Cardiac septum (tissue), 1 donor: ENCODE results near the gene ZNHIT2. TPM values are rescaled to one million over a fixed set of nuclear protein-coding genes. Genes with fewer than 3 reads are reported as not detected.
"Not testable (repeated sequence)": the region's sequence is repeated elsewhere in the genome, so short reads cannot be mapped to it uniquely, and the experiment has no call there.

Experiments
- DNase-seq: peaks from one replicate; pipeline ENCODE4 v3.0.0-alpha.2; 2020; ENCODE audit warnings: low spot score
- intact Hi-C: fragments of 100-400 bp; cut with DNase I; formaldehyde crosslinking; loops from one replicate; pipeline ENCODE4 v1.14.0; 2022
- long read RNA-seq: library from polyadenylated mRNA; unstranded; transcript quantifications from one replicate; pipeline ENCODE4 v2.0.0, GENCODE V29; 2021
- total RNA-seq: library from RNA; stranded (reverse); fragmentation: NEBNext Ultra II Directional; extraction: Animal tissue kit (Norgen Biotek cat#: 25700); gene quantifications from one replicate; pipeline ENCODE4 v1.2.1, GENCODE V29; 2021
- donor health status: DM: no; HTN: no; CAD: no.

Gene ZNHIT2
- 5.5 TPM for total RNA-seq
- long read RNA-seq, transcript ZNHIT2-201 (1 exons, 1,306 nt): major isoform, 13 of 13 reads
- long read RNA-seq, partial matches to known transcripts: 0 of 13 reads
- long read RNA-seq, other reads (novel, unspliced or antisense): 0 of 13 reads

DNA sequence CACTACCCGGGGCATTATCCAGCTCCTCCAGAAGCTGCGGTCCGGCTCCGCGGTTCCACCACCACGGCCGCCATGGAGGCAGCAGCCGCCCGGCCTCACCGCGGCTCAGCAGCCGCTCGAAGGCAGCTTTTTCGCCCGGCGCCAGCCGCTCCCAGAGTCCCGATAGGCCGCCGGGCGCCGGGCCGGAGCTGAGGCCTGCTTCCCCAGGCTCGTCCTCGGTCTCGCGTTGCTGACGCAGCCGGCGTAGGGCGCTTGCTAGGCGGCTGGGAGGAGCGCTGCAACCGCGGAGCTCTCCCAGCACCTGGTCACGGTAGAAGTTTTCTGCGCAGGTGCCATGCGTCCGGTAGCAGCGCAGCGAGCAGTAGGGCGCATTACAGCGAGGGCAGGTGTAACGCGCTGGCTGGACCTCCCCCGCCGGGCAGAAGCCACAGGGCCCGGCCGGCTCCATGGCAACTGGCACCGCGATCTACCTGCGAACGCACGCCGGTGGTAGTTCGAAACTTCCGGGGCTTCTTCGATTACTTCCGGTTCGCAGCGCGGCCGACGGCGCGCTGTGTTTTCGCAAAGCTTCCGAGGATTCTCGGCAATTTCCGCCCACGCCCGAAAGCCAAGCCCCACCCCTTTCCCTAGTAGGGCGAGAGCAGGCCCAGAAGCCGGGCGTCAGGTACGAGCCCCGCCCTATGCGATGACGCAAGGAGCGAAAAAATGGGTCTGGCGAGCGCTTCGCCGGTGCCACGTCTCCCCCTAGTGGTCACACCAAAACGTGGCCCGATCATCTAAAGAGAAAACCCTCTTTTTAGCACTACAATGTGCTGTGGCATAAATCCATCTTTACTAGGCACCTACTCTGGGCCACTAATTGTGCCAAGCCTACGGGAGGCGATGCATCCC, at the start of gene ZNHIT2:
Gene ZNHIT2 (minus strand): TSS at position 496 of the 891 bp plus-strand sequence. CDS start 48 bp downstream, at position 448.
- DNase-seq: peak; percentile 100
- intact Hi-C loops: loop anchor here (2.0 to 5.0 kb wide), 4 partner anchors 33 to 269 kb away; partner anchors contain the start of genes ARL2, CDCA5, SAC3D1 and ZFPL1

- no peak for DNase-seq
- intact Hi-C loops: no loop called here
Measured at GRCh38 chr11:65166893-65167292, 49.4 kb upstream of the ZNHIT2 start.

- DNase-seq: no peak
- intact Hi-C loops: no loop called here
Measured at GRCh38 chr11:65165410-65166317, 48.2 kb upstream of the ZNHIT2 start.

GRCh38 chr11:65163684-65164083, 46.2 kb upstream of the ZNHIT2 start:
- intact Hi-C loops: no loop called here

DNA sequence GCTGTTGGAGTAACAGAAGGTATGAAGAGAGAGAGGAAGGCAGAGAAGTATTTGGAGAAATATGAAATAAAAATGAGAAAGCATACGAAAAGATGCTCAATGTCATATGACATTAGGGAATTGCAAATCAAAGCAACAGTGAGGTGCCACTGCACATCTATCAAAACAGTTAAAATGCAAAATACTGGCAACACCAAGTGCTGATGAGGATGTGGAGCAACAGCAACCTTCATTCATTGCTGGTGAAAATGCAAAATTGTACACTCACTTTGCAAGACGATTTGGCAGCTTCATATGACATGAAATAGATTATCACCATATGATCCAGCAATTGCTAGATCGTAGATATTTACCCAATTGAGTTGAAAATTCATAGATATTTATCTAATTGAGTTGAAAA, 43.1 kb upstream of the ZNHIT2 start:
- DNase-seq: no peak
- intact Hi-C loops: no loop called here

More at GRCh38 chr11:65163684-65164083, 46.2 kb upstream of the ZNHIT2 start:
- no peak for DNase-seq

GRCh38 chr11:65159012-65159411, 41.5 kb upstream of the ZNHIT2 start:
- intact Hi-C loops: no loop called here
- no peak for DNase-seq

DNA sequence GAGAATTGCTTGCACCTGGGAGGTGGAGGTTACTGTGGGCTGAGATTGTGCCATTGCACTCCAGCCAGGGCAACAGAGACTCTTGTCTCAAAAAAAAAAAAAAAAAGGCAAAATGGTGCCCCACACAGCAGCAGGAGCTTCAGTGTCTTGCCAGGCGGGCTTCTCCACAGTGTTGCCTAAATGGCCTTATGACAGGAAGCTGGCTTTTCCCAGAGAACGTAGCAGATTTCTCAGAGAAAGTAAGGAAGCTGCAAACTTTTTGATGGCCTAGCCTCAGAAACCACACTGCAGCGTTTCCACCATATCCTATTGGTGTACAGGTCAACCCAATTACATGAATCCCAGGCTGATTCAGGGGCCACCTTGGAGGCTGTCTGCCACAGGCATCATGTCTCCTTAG, 39.8 kb upstream of the ZNHIT2 start:
- intact Hi-C loops: no loop called here
- DNase-seq: no peak

DNA sequence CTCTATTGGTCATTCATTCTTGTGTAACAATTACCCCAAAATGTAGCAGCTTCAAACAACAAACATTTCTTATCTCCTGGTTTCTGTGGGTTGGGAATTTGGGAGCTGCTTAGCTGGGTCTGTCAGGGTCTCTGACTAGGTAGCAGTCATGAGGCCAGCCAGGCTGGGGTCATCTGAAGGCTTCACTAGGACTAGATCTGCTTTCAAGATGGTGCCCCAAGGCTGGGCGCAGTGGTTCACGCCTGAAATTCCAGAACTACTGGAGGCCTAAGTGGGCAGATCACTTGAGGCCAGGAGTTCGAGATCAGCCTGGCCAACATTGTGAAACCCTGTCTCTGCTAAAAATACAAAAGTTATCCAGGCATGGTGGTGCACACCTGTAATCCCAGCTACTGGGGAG, 39.4 kb upstream of the ZNHIT2 start:
- intact Hi-C loops: no loop called here
- no peak for DNase-seq

DNA sequence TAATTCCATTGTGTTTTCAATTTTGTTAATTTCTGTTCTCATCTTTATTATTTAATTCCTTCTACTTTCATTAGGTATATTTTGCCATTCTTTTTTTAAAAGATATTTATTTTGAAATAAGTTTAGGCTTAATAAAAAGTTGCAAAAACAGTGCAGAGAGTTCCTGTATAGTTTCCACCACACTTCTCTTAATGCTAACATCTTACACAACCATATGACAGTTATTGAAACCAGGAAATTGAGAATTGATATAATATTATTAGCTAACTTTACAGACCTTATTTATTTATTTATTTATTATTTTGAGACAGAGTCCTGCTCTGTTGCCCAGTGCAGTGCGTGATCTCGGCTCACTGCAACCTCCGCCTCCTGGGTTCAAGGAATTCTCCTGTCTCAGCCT, 38.8 kb upstream of the ZNHIT2 start:
- intact Hi-C loops: no loop called here
- DNase-seq: no peak

- intact Hi-C loops: no loop called here
Measured at GRCh38 chr11:65152122-65152521, 34.6 kb upstream of the ZNHIT2 start.

DNA sequence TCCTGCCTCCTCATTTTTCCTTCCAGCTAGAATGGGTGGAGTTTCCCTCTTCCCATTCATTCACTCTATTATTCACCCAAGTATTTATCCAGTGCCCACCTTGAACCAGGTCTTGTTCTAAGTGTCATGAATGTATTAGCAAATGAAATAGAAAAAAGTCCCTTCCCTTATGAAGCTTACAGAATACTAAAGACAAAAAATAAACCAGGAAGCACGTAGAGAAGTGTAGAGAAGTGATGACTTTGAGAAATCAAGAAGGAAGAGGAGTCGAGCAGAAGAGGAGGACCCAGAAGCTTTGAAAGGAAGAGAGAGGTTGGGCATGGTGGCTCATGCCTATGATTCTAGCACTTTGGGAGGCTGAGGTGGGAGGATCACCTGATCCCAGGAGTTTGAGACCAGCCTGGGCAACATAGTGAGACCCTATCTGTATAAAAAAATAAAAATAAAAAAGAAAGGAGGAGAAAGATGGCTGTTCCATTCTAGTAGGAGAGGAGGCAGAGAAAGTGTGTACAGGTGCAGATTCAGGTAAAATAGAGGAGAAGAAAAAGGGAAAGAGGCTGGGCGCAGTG, 33.9 kb upstream of the ZNHIT2 start:
- DNase-seq: no peak
- intact Hi-C loops: no loop called here

More at GRCh38 chr11:65152122-65152521, 34.6 kb upstream of the ZNHIT2 start:
- no peak for DNase-seq

GRCh38 chr11:65150509-65151299, 33.2 kb upstream of the ZNHIT2 start:
- intact Hi-C loops: no loop called here

GRCh38 chr11:65150131-65150508, 32.6 kb upstream of the ZNHIT2 start:
- DNase-seq, intact Hi-C loops: not testable (repeated sequence)

More at GRCh38 chr11:65150509-65151299, 33.2 kb upstream of the ZNHIT2 start:
- peak; percentile 89 for DNase-seq

DNA sequence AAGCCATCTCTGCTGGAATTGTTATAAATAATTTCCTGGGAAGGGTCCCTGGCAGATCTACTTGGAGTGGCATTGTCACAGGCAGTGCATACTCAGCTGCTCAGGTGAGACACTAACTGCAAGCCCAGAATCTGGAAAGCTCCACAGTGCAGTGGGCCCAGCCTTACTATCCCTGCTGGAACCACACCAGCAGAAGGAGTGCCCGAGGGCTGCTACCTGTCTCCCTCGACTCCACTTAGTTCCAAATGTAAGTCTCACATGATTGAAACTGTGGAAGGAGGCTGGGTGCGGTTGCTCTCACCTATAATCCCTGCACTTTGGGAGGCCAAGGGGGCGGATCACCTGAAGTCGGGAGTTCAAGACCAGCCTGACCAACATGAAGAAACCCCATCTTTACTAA, 31.2 kb upstream of the ZNHIT2 start:
- intact Hi-C loops: no loop called here
- DNase-seq: no peak

DNA sequence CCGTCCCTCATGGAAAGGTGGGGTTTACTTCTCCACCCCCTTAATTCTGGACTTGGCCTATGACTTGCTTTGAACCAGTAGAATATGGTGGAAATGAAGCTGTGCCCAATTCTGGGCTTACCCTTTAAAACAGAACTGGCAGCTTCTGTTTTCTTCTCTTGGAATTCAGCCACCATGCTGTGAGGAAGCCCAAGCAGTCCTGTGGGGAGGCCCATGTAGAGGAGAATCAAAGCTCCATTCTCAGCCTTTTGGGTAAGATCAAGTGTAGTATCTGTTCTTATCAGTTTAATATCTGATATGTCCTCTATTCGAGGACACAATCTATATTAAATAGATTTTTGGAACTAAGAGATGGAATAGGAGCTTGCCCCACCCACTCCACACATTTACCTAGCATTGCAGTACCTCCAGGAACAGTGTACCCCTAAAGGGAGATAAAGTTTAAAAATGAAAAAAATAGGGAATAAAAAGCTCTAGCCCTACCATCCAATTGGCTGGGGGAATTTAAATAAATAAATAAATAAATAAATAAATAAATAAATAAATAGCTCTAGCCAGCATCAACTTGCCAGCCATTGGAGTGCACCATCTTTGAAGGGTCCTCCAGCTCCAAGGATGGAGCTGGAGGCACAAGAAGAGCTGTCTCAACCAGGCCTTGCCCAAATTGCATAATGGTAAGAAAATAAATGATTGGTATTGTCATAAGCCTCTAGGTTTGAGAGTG, 30.0 kb upstream of the ZNHIT2 start:
- intact Hi-C loops: no loop called here
- DNase-seq: no peak

GRCh38 chr11:65141896-65142494, 24.5 kb upstream of the ZNHIT2 start:
- intact Hi-C loops: no loop called here
- no peak for DNase-seq

- intact Hi-C loops: no loop called here
- no peak for DNase-seq
Measured at GRCh38 chr11:65136515-65137096, 19.1 kb upstream of the ZNHIT2 start.
